GM18505 (cell line): ENCODE measurements around the gene VSTM4.

Experiments used
- ATAC-seq: cut with Tn5 transposase; IDR thresholded peaks from one replicate; pipeline ENCODE4 v1.9.1; 2021; ENCODE audit not compliant: unreplicated experiment
- POLR2A ChIP-seq: IDR thresholded peaks from 4 replicates; pipeline ENCODE4 v1.6.1; 2011; ENCODE audit warnings: borderline replicate concordance; ENCODE audit not compliant: insufficient read depth, insufficient read length; ENCODE audit errors: extremely low read depth

VSTM4 gene

GRCh38 chr10:49047128-49047639 lies 68.1 kb downstream of the VSTM4 start:
- TF ChIP-seq POLR2A = no peak
- no peak for ATAC-seq

DNA sequence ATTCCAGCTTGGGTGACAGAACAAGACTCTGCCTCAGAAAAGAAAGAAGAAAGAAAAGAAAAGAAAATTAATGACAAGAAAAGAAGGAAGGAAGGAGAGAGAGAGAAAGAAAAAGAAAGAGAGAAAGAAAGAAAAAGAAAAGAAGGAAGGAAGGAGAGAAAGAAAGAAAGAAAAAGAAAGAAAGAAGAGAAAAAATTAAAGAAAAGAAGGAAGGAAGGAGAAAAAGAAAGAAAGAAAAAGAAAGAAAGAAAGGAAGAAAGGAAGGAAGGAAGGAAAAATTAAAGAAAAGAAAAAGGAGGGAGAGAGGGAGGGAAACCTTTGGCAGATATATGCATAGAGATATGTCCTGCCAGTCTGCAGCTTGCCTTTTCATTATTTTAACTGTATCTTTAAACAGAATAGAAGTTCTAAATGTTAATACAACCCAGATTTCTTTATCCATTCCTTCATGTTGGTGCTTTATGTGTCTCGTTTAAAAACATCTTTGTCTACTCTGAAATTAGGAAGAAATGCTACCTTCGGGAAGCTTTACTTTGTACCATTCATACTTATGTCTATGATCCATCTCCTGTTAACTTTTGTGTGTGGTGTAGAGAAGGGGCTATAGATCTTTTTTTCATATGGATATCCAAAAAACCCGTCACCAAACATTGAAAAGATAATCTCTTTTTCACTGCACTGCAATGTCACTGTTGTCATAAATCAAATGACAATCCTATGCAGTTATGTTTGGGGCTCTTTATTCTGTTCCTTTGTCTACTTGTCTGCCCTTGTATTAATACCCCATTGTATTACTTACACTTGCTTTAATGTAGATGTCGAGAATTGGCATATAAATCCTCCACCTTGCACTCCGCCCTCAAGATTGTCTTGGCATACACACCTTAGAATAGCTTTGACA lies 70.8 kb downstream of the VSTM4 start:
- no peak for ATAC-seq
- TF ChIP-seq POLR2A = no peak

DNA sequence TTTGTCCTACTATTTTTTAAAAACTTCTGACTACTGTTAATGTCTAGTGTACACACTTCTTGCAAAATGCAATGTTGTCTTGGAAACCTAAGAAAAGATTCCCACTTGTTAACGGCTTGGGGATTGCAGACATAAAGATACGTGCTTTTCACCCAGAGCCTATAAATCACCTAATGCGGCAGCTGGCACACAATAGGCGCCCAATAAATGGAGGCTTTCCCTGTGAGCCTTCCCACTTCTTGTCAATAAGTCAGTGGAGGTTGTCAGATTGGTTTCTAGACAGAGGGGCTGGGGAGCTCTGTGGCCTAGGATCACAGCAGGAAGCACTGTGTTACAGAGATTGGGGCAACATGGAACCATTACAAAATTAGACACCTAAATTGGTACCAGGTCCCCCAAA lies 74.7 kb downstream of the VSTM4 start:
- no peak for ATAC-seq
- TF ChIP-seq POLR2A = no peak

DNA sequence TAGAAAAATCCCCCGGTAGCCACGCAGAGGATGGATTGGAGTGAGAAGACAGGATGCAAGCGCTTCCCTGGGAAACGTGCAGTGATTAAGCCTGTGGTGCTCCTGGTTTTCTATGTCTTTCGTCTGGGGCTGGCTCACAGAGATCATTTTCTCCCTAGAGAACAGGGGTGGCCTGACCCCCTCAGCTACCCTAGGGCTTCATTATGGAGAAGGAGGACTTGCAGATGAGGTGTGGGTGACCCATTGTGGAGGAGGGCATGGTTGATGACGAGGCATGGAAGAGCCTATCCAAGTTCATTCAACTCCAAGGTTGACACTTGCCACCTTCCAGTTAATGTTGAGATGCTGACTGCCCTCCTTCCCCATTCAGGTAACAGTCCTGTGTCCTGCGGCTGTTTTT lies 75.9 kb downstream of the VSTM4 start:
- ATAC-seq = no peak
- TF ChIP-seq POLR2A = no peak

- TF ChIP-seq POLR2A = no peak
- no peak for ATAC-seq
Observed at GRCh38 chr10:49038711-49039110, 76.6 kb downstream of the VSTM4 start.

DNA sequence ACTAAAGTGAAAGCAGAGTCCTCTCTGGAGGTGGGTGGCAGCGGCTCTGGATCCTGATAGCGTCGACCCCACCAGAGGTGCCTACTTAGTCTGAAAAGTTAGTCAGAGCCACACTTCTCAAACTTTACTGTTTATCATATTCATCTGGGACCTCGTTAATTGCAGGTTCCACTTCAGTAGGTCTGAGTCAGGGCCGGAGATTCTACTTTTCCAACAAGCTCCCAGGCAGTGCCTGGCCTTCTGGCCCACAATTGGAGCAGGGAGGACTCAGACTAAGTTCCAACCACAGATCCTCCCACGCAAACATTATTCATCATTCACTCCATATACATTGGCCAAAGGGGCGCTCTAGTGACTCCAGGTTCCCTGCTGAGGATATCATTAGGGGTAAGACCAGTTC lies 78.1 kb downstream of the VSTM4 start:
- ATAC-seq = no peak

GRCh38 chr10:49036638-49037037 lies 78.7 kb downstream of the VSTM4 start:
- ATAC-seq = no peak
- TF ChIP-seq POLR2A = no peak

More for the DNA sequence above, 78.1 kb downstream of the VSTM4 start:
- no peak for TF ChIP-seq POLR2A

DNA sequence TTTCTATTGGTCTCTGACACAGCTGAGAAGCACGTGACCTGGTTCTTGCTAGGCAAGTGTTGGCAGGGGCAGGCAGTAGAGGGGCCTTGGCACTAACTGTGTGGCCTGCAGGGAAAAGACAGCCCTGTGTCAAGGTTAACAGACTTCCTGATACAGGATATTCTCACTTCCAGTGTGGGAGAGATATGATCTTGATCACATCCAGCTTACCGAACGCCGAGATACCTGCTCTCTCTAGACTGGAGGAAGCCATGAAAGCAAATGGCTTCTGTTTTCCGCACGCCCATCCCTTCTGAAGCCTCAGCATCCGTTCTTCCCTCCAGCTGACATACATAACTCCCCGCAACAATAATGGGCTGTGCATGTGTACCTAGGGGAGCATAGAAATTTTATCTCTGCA lies 79.4 kb downstream of the VSTM4 start:
- no peak for TF ChIP-seq POLR2A
- ATAC-seq = no peak

GRCh38 chr10:49034925-49035324 lies 80.4 kb downstream of the VSTM4 start:
- TF ChIP-seq POLR2A = no peak
- no peak for ATAC-seq

DNA sequence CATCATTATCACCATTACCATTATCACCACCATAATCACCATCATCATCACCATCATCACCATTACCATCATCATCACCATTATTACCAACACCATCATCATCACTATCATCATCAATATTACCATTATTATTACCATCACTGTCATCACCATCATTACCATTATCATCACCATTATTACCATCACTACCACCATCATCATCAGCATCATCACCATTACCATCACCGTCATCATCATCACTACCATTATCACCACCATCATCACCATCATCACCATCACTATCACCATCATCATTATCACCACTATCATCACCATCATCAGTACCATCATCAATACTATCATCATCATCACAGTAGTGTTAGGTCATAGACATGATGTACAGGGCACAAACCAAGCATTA lies 81.4 kb downstream of the VSTM4 start:
- ATAC-seq = no peak

DNA sequence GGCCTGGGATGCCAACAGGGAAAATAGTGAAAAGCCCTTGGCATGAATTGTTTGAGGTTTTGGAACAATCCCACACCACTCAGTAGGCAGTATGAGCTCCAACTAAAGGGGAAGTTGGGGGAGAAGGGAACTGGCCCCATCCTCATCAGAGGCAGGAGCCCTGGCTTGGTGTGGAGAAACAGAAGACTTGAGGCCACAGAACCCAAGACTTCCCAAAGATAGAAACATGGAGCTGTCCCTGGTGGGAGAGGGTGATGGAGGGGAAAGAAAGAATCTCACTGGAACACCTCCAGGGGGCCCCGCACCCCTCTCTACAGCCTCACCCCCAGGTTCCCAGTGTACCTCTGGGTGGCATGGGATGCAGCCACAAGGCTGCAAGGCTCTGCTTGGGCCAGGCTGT lies 85.7 kb downstream of the VSTM4 start:
- no peak for ATAC-seq
- TF ChIP-seq POLR2A = no peak

More for the DNA sequence above, 81.4 kb downstream of the VSTM4 start:
- TF ChIP-seq POLR2A = no peak

DNA sequence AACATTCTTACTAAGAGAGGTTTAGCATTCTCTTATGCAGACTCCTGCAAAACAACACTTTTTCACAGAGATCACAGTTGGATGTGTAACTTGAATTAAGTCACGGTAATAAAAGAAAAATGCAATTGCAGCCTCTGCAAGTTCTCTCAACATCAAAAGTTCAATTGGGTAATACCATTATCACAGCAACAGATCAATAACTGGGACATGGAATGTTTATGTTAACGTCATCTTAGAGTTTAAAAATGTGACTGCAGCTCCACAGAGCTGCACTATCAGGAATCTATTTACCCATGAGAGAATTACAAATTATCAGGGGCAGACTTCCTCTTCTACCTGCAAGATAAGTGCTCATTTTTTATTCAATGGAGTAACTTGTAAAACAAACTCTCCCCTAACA lies 86.7 kb downstream of the VSTM4 start:
- TF ChIP-seq POLR2A = no peak
- ATAC-seq = no peak

GRCh38 chr10:49025347-49025983 lies 89.9 kb downstream of the VSTM4 start:
- ATAC-seq = no peak
- no peak for TF ChIP-seq POLR2A

- TF ChIP-seq POLR2A = no peak
- no peak for ATAC-seq
Observed at GRCh38 chr10:49024484-49024883, 90.8 kb downstream of the VSTM4 start.
